ENCODE results near the gene IQCH. TPM values are rescaled to one million over a fixed set of nuclear protein-coding genes. Genes with fewer than 3 reads are reported as not detected.

Gene IQCH
- total RNA-seq, 4 donors from 2014 or later: 0.40 to 5.2 (median 1.9) TPM

DNA sequence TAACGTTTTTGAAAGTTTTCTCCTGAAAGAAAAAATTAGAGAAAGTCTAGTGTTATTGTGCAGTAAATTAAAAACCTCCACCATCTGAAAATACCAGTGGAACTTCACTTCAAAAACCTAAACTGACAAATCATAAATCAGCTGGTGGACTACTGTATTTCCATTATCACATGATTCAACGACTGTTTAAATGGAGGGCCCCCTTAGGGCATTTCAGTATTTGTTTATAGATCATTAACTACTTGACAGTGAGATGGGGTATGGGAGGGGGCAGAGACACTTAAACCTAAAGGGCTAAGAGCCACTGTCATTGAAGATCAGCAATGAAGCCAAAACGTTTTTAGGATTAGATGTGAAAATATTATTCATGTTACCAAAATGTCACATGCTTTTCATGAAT lies 257.6 kb downstream of the IQCH start:
- peaks cover 0 to 12% (median 0%) of the 10 kb centered on the region in 4 donors for H3K36me3 ChIP-seq
- intact Hi-C loops (cut with DNase I; ENCODE audit: low total_unique reads): no loop called here
- DNase-seq: no peak
- no peaks in the 10 kb centered on the region for H3K9me3 ChIP-seq
- in situ Hi-C loops (cut with MboI; ENCODE audit: low pct_ligation_motif_present in 1 of 4, low pct_unique_long_range_greater_than_20kb in 1 of 4, low sequenced_read_pairs in 3 of 4): loop anchor here in 1 of 4 donors (10.0 kb wide), 1 partner anchor 323 kb away; no protein-coding TSS in a partner anchor
- H3K4me3 ChIP-seq: no peak overlapping the region
- 40 to 60% methylated on average over 3 of the region's 3 CpGs for WGBS, 2 donors (ENCODE audit: low coverage in 1 of 2)
- H3K27me3 ChIP-seq: no peaks in the 10 kb centered on the region
- H3K27ac ChIP-seq: no peak overlapping the region
- H3K4me1 ChIP-seq: no peaks in the 10 kb centered on the region
- no peak for TF ChIP-seq POLR2A (IDR thresholded peaks at IDR 0.05)
- TF ChIP-seq, protein P1, sequence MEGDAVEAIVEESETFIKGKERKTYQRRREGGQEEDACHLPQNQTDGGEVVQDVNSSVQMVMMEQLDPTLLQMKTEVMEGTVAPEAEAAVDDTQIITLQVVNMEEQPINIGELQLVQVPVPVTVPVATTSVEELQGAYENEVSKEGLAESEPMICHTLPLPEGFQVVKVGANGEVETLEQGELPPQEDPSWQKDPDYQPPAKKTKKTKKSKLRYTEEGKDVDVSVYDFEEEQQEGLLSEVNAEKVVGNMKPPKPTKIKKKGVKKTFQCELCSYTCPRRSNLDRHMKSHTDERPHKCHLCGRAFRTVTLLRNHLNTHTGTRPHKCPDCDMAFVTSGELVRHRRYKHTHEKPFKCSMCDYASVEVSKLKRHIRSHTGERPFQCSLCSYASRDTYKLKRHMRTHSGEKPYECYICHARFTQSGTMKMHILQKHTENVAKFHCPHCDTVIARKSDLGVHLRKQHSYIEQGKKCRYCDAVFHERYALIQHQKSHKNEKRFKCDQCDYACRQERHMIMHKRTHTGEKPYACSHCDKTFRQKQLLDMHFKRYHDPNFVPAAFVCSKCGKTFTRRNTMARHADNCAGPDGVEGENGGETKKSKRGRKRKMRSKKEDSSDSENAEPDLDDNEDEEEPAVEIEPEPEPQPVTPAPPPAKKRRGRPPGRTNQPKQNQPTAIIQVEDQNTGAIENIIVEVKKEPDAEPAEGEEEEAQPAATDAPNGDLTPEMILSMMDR (IDR thresholded peaks at IDR 0.05): no peak
- TF ChIP-seq EP300 (IDR thresholded peaks at IDR 0.05; ENCODE audit: low read depth): no peak
- no peak for TF ChIP-seq POLR2AphosphoS5 (IDR thresholded peaks at IDR 0.05)

- intact Hi-C loops (cut with DNase I; ENCODE audit: low total_unique reads): no loop called here
- no peak overlapping the region for H3K27ac ChIP-seq
- H3K27me3 ChIP-seq: no peaks in the 10 kb centered on the region
- 78 to 86% methylated on average over 7 to 9 of the region's 9 CpGs for WGBS, 2 donors (ENCODE audit: low coverage in 1 of 2)
- H3K36me3 ChIP-seq: peaks cover 0 to 12% (median 0%) of the 10 kb centered on the region in 4 donors
- H3K4me3 ChIP-seq: no peak overlapping the region
- TF ChIP-seq EP300 (IDR thresholded peaks at IDR 0.05; ENCODE audit: low read depth): no peak
- TF ChIP-seq, protein P1 (IDR thresholded peaks at IDR 0.05): no peak
- TF ChIP-seq POLR2AphosphoS5 (IDR thresholded peaks at IDR 0.05): no peak
- no peak for TF ChIP-seq POLR2A (IDR thresholded peaks at IDR 0.05)
- H3K9me3 ChIP-seq: no peaks in the 10 kb centered on the region
- H3K4me1 ChIP-seq: no peaks in the 10 kb centered on the region
- no peak for DNase-seq
- in situ Hi-C loops (cut with MboI; ENCODE audit: low pct_ligation_motif_present in 1 of 4, low pct_unique_long_range_greater_than_20kb in 1 of 4, low sequenced_read_pairs in 3 of 4): loop anchor here in 1 of 4 donors (10.0 kb wide), 1 partner anchor 322 kb away; no protein-coding TSS in a partner anchor
Measured at GRCh38 chr15:67512933-67513714, 258.5 kb downstream of the IQCH start.

DNA sequence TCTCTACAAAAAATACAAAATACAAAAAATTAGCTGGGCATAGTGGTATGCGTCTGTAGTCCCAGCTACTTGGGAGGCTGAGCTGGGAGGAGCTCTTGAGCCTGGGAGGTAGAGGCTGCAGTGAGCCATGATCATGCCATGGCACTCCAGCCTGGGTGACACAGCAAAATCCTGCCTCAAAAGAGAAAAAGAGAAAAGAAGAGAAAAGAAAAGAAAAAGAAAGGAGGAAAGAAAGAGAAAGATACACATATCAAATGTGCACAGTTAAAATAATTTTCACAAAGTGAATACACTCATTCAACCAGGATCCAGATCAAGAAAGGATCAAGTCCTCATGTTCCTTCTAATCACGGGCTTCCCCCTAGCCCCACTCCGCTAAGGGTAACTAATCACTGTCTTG lies 260.5 kb downstream of the IQCH start:
- in situ Hi-C loops (cut with MboI; ENCODE audit: low pct_ligation_motif_present in 1 of 4, low pct_unique_long_range_greater_than_20kb in 1 of 4, low sequenced_read_pairs in 3 of 4): loop anchor here in 1 of 4 donors (10.0 kb wide), 1 partner anchor 320 kb away; no protein-coding TSS in a partner anchor
- 89 to 98% methylated on average over 3 of the region's 3 CpGs for WGBS, 2 donors (ENCODE audit: low coverage in 1 of 2)
- peaks cover 0 to 12% (median 0%) of the 10 kb centered on the region in 4 donors for H3K36me3 ChIP-seq
- DNase-seq: no peak
- no peaks in the 10 kb centered on the region for H3K9me3 ChIP-seq
- TF ChIP-seq POLR2A (IDR thresholded peaks at IDR 0.05): no peak
- TF ChIP-seq, protein P1 (IDR thresholded peaks at IDR 0.05): no peak
- TF ChIP-seq POLR2AphosphoS5 (IDR thresholded peaks at IDR 0.05): no peak
- TF ChIP-seq EP300 (IDR thresholded peaks at IDR 0.05; ENCODE audit: low read depth): no peak
- peaks cover 0 to 3% (median 1%) of the 10 kb centered on the region in 4 donors for H3K4me1 ChIP-seq
- intact Hi-C loops (cut with DNase I; ENCODE audit: low total_unique reads): no loop called here
- no peaks in the 10 kb centered on the region for H3K27me3 ChIP-seq
- H3K4me3 ChIP-seq: no peak overlapping the region
- H3K27ac ChIP-seq: no peak overlapping the region

DNA sequence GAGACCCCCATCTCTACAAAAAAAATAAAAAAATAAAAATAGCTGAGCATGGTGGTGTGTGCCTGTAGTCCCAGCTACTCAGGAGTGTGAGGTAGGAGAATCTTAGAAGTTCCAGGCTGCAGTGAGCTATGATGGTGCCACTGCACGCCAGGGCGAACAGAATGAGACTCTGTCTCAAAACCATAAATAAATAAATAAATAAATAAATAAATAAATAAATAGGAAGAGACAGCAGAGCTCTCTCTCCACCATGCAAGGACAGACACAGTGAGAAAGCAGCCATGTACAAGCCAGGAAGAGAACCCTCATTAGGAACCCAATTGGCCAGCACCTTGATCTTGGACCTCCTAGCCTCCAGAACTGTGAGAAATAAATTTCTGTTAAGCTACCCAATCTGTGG lies 261.0 kb downstream of the IQCH start:
- DNase-seq: no peak
- Histone ChIP-seq H3K4me1 (peaks cover 0 to 8% (median 3%) of the 10 kb centered on the region in 4 donors), H3K27ac (no peak overlapping the region), H3K9me3 (no peaks in the 10 kb centered on the region), H3K4me3 (no peak overlapping the region), H3K27me3 (no peaks in the 10 kb centered on the region), H3K36me3 (peaks cover 0 to 12% (median 0%) of the 10 kb centered on the region in 4 donors)
- WGBS, 2 donors (ENCODE audit: low coverage in 1 of 2): 100% methylated on average over 2 of the region's 2 CpGs
- intact Hi-C loops (cut with DNase I; ENCODE audit: low total_unique reads): no loop called here
- in situ Hi-C loops (cut with MboI; ENCODE audit: low pct_ligation_motif_present in 1 of 4, low pct_unique_long_range_greater_than_20kb in 1 of 4, low sequenced_read_pairs in 3 of 4): loop anchor here in 1 of 4 donors (10.0 kb wide), 1 partner anchor 319 kb away; no protein-coding TSS in a partner anchor
- TF ChIP-seq POLR2AphosphoS5 (IDR thresholded peaks at IDR 0.05) (no peak), POLR2A (IDR thresholded peaks at IDR 0.05) (no peak), EP300 (IDR thresholded peaks at IDR 0.05; ENCODE audit: low read depth) (no peak)
- TF ChIP-seq, protein P1 (IDR thresholded peaks at IDR 0.05): no peak

All from transverse colon (tissue), 4 donors.